SK-N-MC (cell line): ENCODE measurements around the gene MRPL49.

Experiments used
- EZH2 ChIP-seq: fragments of 200-600 bp; sonication (generic); IDR thresholded peaks from one replicate; pipeline ENCODE4 v1.6.1; 2017; ENCODE audit warnings: antibody characterized with exemption
- POLR2AphosphoS5 ChIP-seq: IDR thresholded peaks from 2 replicates; pipeline ENCODE4 v1.6.1; 2012; ENCODE audit warnings: mild to moderate bottlenecking, low read depth, low read length, borderline replicate concordance

DNA sequence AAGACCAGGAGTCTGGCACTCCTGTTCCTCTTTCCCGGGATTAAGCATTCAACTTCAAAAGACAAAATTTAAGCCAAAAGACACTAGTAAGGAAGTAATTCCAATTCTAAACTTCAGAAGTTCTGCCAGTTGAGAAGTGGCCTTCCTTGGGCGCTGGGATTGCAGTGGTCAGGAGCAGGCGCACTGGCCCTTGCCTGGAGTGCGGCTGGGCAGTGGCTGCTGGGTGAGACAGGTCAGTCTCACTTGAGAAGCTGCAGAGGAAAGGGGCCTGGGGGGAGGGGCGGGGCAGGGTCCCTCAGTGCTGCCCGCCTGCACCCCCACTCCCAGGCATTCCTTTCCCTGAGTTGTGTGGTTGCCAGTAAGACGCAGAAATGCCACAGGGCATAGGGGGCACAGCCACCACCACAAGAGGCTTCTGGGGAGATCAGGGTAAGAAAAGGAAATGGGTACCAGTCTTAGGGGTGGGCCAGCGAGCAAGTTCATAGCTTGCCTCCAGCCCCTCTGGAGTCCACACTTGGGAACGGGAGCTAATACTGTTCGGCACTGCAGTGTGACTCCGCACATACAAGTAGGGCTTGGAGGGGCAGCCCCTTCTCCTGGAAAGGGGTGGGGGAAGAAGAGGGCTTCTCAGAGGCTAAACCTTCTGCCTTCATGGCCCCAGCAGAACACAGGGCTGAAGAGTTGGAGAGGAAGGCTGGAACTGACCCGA lies 5.5 kb downstream of the MRPL49 start:
- TF ChIP-seq POLR2AphosphoS5: no peak
- TF ChIP-seq EZH2: no peak
